ENCODE measurements around the gene FARP1. TPM values are rescaled to one million over a fixed set of nuclear protein-coding genes. Genes with fewer than 3 reads are reported as not detected.

FARP1 gene
- total RNA-seq, 1 donor from 2014 or later: 17.7 TPM

GRCh38 chr13:98309569-98310335 lies 166.9 kb downstream of the FARP1 start:
- no peaks in the 10 kb centered on the region for H3K9me3 ChIP-seq
- DNase-seq (ENCODE audit: extremely low spot score in 2 of 2): no peak
- H3K27me3 ChIP-seq: no peaks in the 10 kb centered on the region
- no peak for TF ChIP-seq POLR2AphosphoS5 (IDR thresholded peaks at IDR 0.05; ENCODE audit: insufficient read depth in 1 of 2, low read depth in 1 of 2)
- no peak for TF ChIP-seq POLR2A (IDR thresholded peaks at IDR 0.05)
- no peak for TF ChIP-seq CTCF (IDR thresholded peaks at IDR 0.05)
- peaks cover 11% of the 10 kb centered on the region for H3K4me1 ChIP-seq
- no peak overlapping the region for H3K27ac ChIP-seq
- H3K36me3 ChIP-seq: no peaks in the 10 kb centered on the region
- H3K4me3 ChIP-seq: no peak overlapping the region
- intact Hi-C loops (cut with DNase I): no loop called here

- DNase-seq (ENCODE audit: extremely low spot score in 2 of 2): no peak
- H3K4me3 ChIP-seq: no peak overlapping the region
- no peaks in the 10 kb centered on the region for H3K27me3 ChIP-seq
- H3K27ac ChIP-seq: no peak overlapping the region
- H3K4me1 ChIP-seq: peaks cover 11% of the 10 kb centered on the region
- intact Hi-C loops (cut with DNase I): no loop called here
- no peaks in the 10 kb centered on the region for H3K9me3 ChIP-seq
- no peaks in the 10 kb centered on the region for H3K36me3 ChIP-seq
- TF ChIP-seq POLR2A (IDR thresholded peaks at IDR 0.05): no peak
- TF ChIP-seq POLR2AphosphoS5 (IDR thresholded peaks at IDR 0.05; ENCODE audit: insufficient read depth in 1 of 2, low read depth in 1 of 2): no peak
- no peak for TF ChIP-seq CTCF (IDR thresholded peaks at IDR 0.05)
Measured at GRCh38 chr13:98310485-98311199, 167.7 kb downstream of the FARP1 start.

GRCh38 chr13:98311200-98311548 lies 168.3 kb downstream of the FARP1 start:
- no peak for DNase-seq (ENCODE audit: extremely low spot score in 2 of 2)
- Histone ChIP-seq H3K27ac (no peak overlapping the region), H3K4me3 (no peak overlapping the region), H3K4me1 (peaks cover 11% of the 10 kb centered on the region), H3K9me3 (no peaks in the 10 kb centered on the region), H3K27me3 (no peaks in the 10 kb centered on the region), H3K36me3 (no peaks in the 10 kb centered on the region)
- intact Hi-C loops (cut with DNase I): no loop called here
- TF ChIP-seq POLR2AphosphoS5 (IDR thresholded peaks at IDR 0.05; ENCODE audit: insufficient read depth in 1 of 2, low read depth in 1 of 2): no peak
- TF ChIP-seq POLR2A (IDR thresholded peaks at IDR 0.05): no peak
- TF ChIP-seq CTCF (IDR thresholded peaks at IDR 0.05): no peak

GRCh38 chr13:98312606-98313005 lies 169.7 kb downstream of the FARP1 start:
- intact Hi-C loops (cut with DNase I): no loop called here
- no peaks in the 10 kb centered on the region for H3K27me3 ChIP-seq
- no peak overlapping the region for H3K27ac ChIP-seq
- no peak for TF ChIP-seq CTCF (IDR thresholded peaks at IDR 0.05)
- no peak for TF ChIP-seq POLR2AphosphoS5 (IDR thresholded peaks at IDR 0.05; ENCODE audit: insufficient read depth in 1 of 2, low read depth in 1 of 2)
- no peak for TF ChIP-seq POLR2A (IDR thresholded peaks at IDR 0.05)
- peaks cover 7% of the 10 kb centered on the region for H3K4me1 ChIP-seq
- no peak for DNase-seq (ENCODE audit: extremely low spot score in 2 of 2)
- no peaks in the 10 kb centered on the region for H3K9me3 ChIP-seq
- H3K36me3 ChIP-seq: no peaks in the 10 kb centered on the region
- no peak overlapping the region for H3K4me3 ChIP-seq
